ENCODE data around the gene CD58.
"Not testable (repeated sequence)": the region's sequence is repeated elsewhere in the genome, so short reads cannot be mapped to it uniquely, and the experiment has no call there.

DNA sequence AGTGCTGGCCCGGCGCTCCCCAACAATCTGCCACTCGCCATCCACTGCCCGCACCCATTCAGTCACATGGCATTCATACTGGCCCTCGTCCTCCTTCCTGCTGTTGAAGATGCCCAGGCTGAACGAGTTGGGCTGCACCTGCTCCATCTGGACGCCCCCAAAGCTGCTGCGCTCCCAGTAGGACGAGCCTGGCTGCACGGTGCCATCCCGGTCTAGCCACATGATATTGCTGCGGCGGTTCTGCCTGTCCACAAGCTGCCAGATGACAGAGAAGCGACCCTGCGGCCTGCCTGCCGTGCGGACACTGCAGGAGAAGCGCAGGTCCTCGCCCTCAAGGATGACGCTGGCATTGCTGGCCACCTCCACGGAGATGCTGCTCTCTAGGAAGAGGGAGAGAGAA lies 32.8 kb upstream of the CD58 start:
- TF ChIP-seq, protein P1, sequence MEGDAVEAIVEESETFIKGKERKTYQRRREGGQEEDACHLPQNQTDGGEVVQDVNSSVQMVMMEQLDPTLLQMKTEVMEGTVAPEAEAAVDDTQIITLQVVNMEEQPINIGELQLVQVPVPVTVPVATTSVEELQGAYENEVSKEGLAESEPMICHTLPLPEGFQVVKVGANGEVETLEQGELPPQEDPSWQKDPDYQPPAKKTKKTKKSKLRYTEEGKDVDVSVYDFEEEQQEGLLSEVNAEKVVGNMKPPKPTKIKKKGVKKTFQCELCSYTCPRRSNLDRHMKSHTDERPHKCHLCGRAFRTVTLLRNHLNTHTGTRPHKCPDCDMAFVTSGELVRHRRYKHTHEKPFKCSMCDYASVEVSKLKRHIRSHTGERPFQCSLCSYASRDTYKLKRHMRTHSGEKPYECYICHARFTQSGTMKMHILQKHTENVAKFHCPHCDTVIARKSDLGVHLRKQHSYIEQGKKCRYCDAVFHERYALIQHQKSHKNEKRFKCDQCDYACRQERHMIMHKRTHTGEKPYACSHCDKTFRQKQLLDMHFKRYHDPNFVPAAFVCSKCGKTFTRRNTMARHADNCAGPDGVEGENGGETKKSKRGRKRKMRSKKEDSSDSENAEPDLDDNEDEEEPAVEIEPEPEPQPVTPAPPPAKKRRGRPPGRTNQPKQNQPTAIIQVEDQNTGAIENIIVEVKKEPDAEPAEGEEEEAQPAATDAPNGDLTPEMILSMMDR (IDR thresholded peaks at IDR 0.05; ENCODE audit: low read depth, low read length), result not testable (repeated sequence)
- TF ChIP-seq POLR2A (IDR thresholded peaks at IDR 0.05; ENCODE audit: extremely low read depth, insufficient read length), result not testable (repeated sequence)
